ENCODE data around the gene FOSL2.
"Not testable (repeated sequence)": the region's sequence is repeated elsewhere in the genome, so short reads cannot be mapped to it uniquely, and the experiment has no call there.

The FOSL2 gene

GRCh38 chr2:28366496-28367282 is 26.0 kb upstream of the FOSL2 start:
- Histone ChIP-seq H3K4me1 (ENCODE audit: control insufficient read depth, insufficient read depth, low read length) (peaks cover 24% of the 10 kb centered on the region), H3K4me3 (ENCODE audit: low read length) (no peak overlapping the region)

GRCh38 chr2:28367667-28368356 is 24.8 kb upstream of the FOSL2 start:
- Histone ChIP-seq H3K9me3 (replicated peaks; ENCODE audit: low read length) (no peaks in the 10 kb centered on the region), H3K9ac (ENCODE audit: low read depth, low read length) (no peak overlapping the region), H3K27me3 (ENCODE audit: control insufficient read depth, insufficient read depth, low read length) (peaks cover 2% of the 10 kb centered on the region), H3K4me3 (ENCODE audit: low read length) (no peak overlapping the region), H3K36me3 (ENCODE audit: insufficient read depth, low read length) (no peaks in the 10 kb centered on the region), H3K4me2 (ENCODE audit: low read length) (no peak overlapping the region), H3K4me1 (ENCODE audit: control insufficient read depth, insufficient read depth, low read length) (peaks cover 24% of the 10 kb centered on the region)

More at GRCh38 chr2:28366496-28367282, 26.0 kb upstream of the FOSL2 start:
- Histone ChIP-seq H3K27me3 (ENCODE audit: control insufficient read depth, insufficient read depth, low read length) (no peaks in the 10 kb centered on the region), H3K36me3 (ENCODE audit: insufficient read depth, low read length) (no peaks in the 10 kb centered on the region), H3K4me2 (ENCODE audit: low read length) (no peak overlapping the region), H3K9me3 (replicated peaks; ENCODE audit: low read length) (no peaks in the 10 kb centered on the region), H3K9ac (ENCODE audit: low read depth, low read length) (no peak overlapping the region)

GRCh38 chr2:28368357-28368798 is 24.3 kb upstream of the FOSL2 start:
- Histone ChIP-seq H3K4me1 (ENCODE audit: control insufficient read depth, insufficient read depth, low read length) (peaks cover 24% of the 10 kb centered on the region), H3K36me3 (ENCODE audit: insufficient read depth, low read length) (no peaks in the 10 kb centered on the region), H3K4me3 (ENCODE audit: low read length) (no peak overlapping the region)

GRCh38 chr2:28369358-28369757 is 23.3 kb upstream of the FOSL2 start:
- Histone ChIP-seq H3K4me3 (ENCODE audit: low read length) (no peak overlapping the region), H3K9me3 (replicated peaks; ENCODE audit: low read length) (no peaks in the 10 kb centered on the region), H3K9ac (ENCODE audit: low read depth, low read length) (no peak overlapping the region), H3K27me3 (ENCODE audit: control insufficient read depth, insufficient read depth, low read length) (peaks cover 8% of the 10 kb centered on the region), H3K4me1 (ENCODE audit: control insufficient read depth, insufficient read depth, low read length) (peaks cover 24% of the 10 kb centered on the region), H3K4me2 (ENCODE audit: low read length) (no peak overlapping the region), H3K36me3 (ENCODE audit: insufficient read depth, low read length) (no peaks in the 10 kb centered on the region)

More at GRCh38 chr2:28368357-28368798, 24.3 kb upstream of the FOSL2 start:
- Histone ChIP-seq H3K4me2 (ENCODE audit: low read length) (no peak overlapping the region), H3K9ac (ENCODE audit: low read depth, low read length) (no peak overlapping the region), H3K27me3 (ENCODE audit: control insufficient read depth, insufficient read depth, low read length) (peaks cover 5% of the 10 kb centered on the region), H3K9me3 (replicated peaks; ENCODE audit: low read length) (no peaks in the 10 kb centered on the region)

- H3K36me3 ChIP-seq (ENCODE audit: insufficient read depth, low read length) = no peaks in the 10 kb centered on the region
- peaks cover 8% of the 10 kb centered on the region for H3K27me3 ChIP-seq (ENCODE audit: control insufficient read depth, insufficient read depth, low read length)
- peaks cover 17% of the 10 kb centered on the region for H3K4me1 ChIP-seq (ENCODE audit: control insufficient read depth, insufficient read depth, low read length)
- H3K4me3 ChIP-seq (ENCODE audit: low read length) = no peak overlapping the region
- H3K9ac ChIP-seq (ENCODE audit: low read depth, low read length) = no peak overlapping the region
- no peak overlapping the region for H3K4me2 ChIP-seq (ENCODE audit: low read length)
- no peaks in the 10 kb centered on the region for H3K9me3 ChIP-seq (replicated peaks; ENCODE audit: low read length)
These were observed 22.3 kb upstream of the FOSL2 start for GRCh38 chr2:28370354-28370753.

- H3K36me3 ChIP-seq (ENCODE audit: insufficient read depth, low read length); H3K4me1 ChIP-seq (ENCODE audit: control insufficient read depth, insufficient read depth, low read length); H3K9ac ChIP-seq (ENCODE audit: low read depth, low read length); H3K9me3 ChIP-seq (replicated peaks; ENCODE audit: low read length); H3K4me2 ChIP-seq (ENCODE audit: low read length); H3K27me3 ChIP-seq (ENCODE audit: control insufficient read depth, insufficient read depth, low read length); H3K4me3 ChIP-seq (ENCODE audit: low read length): not testable (repeated sequence)
These were observed 20.9 kb upstream of the FOSL2 start for GRCh38 chr2:28371728-28372127.

GRCh38 chr2:28373854-28374253 is 18.8 kb upstream of the FOSL2 start:
- Histone ChIP-seq H3K9me3 (replicated peaks; ENCODE audit: low read length) (no peaks in the 10 kb centered on the region), H3K4me3 (ENCODE audit: low read length) (no peak overlapping the region), H3K4me2 (ENCODE audit: low read length) (no peak overlapping the region), H3K36me3 (ENCODE audit: insufficient read depth, low read length) (no peaks in the 10 kb centered on the region), H3K4me1 (ENCODE audit: control insufficient read depth, insufficient read depth, low read length) (peaks cover 17% of the 10 kb centered on the region), H3K9ac (ENCODE audit: low read depth, low read length) (no peak overlapping the region), H3K27me3 (ENCODE audit: control insufficient read depth, insufficient read depth, low read length) (peaks cover 8% of the 10 kb centered on the region)

- no peaks in the 10 kb centered on the region for H3K36me3 ChIP-seq (ENCODE audit: insufficient read depth, low read length)
- H3K27me3 ChIP-seq (ENCODE audit: control insufficient read depth, insufficient read depth, low read length) = peaks cover 8% of the 10 kb centered on the region
- H3K4me1 ChIP-seq (ENCODE audit: control insufficient read depth, insufficient read depth, low read length) = peaks cover 18% of the 10 kb centered on the region
- H3K4me2 ChIP-seq (ENCODE audit: low read length) = no peak overlapping the region
- H3K9me3 ChIP-seq (replicated peaks; ENCODE audit: low read length) = no peaks in the 10 kb centered on the region
- H3K9ac ChIP-seq (ENCODE audit: low read depth, low read length) = no peak overlapping the region
- no peak overlapping the region for H3K4me3 ChIP-seq (ENCODE audit: low read length)
These were observed 18.3 kb upstream of the FOSL2 start for GRCh38 chr2:28374331-28374730.

- H3K4me3 ChIP-seq (ENCODE audit: low read length) = no peak overlapping the region
- no peaks in the 10 kb centered on the region for H3K9me3 ChIP-seq (replicated peaks; ENCODE audit: low read length)
- H3K36me3 ChIP-seq (ENCODE audit: insufficient read depth, low read length) = no peaks in the 10 kb centered on the region
- H3K4me1 ChIP-seq (ENCODE audit: control insufficient read depth, insufficient read depth, low read length) = peaks cover 17% of the 10 kb centered on the region
- no peak overlapping the region for H3K4me2 ChIP-seq (ENCODE audit: low read length)
- peaks cover 8% of the 10 kb centered on the region for H3K27me3 ChIP-seq (ENCODE audit: control insufficient read depth, insufficient read depth, low read length)
- no peak overlapping the region for H3K9ac ChIP-seq (ENCODE audit: low read depth, low read length)
These were observed 17.4 kb upstream of the FOSL2 start for GRCh38 chr2:28375236-28375635.

- no peaks in the 10 kb centered on the region for H3K36me3 ChIP-seq (ENCODE audit: insufficient read depth, low read length)
- H3K9me3 ChIP-seq (replicated peaks; ENCODE audit: low read length) = no peaks in the 10 kb centered on the region
- H3K9ac ChIP-seq (ENCODE audit: low read depth, low read length) = no peak overlapping the region
- no peak overlapping the region for H3K4me2 ChIP-seq (ENCODE audit: low read length)
- peaks cover 13% of the 10 kb centered on the region for H3K4me1 ChIP-seq (ENCODE audit: control insufficient read depth, insufficient read depth, low read length)
- H3K4me3 ChIP-seq (ENCODE audit: low read length) = no peak overlapping the region
- H3K27me3 ChIP-seq (ENCODE audit: control insufficient read depth, insufficient read depth, low read length) = peaks cover 8% of the 10 kb centered on the region
These were observed 16.7 kb upstream of the FOSL2 start for GRCh38 chr2:28375742-28376631.

GRCh38 chr2:28377195-28377816 is 15.4 kb upstream of the FOSL2 start:
- Histone ChIP-seq H3K9me3 (replicated peaks; ENCODE audit: low read length) (no peaks in the 10 kb centered on the region), H3K27me3 (ENCODE audit: control insufficient read depth, insufficient read depth, low read length) (peaks cover 8% of the 10 kb centered on the region), H3K4me2 (ENCODE audit: low read length) (no peak overlapping the region), H3K4me3 (ENCODE audit: low read length) (no peak overlapping the region), H3K9ac (ENCODE audit: low read depth, low read length) (no peak overlapping the region), H3K4me1 (ENCODE audit: control insufficient read depth, insufficient read depth, low read length) (peaks cover 13% of the 10 kb centered on the region), H3K36me3 (ENCODE audit: insufficient read depth, low read length) (no peaks in the 10 kb centered on the region)
